Epithelial cell of esophagus (primary cell): Measurements from ENCODE around the gene TTC7B.

Experiments used
- DNase-seq: peaks from one replicate; pipeline ENCODE4 v3.0.0; 2010; ENCODE audit warnings: low read depth
- H3K4me3 ChIP-seq: 2 replicates; pipeline ENCODE4 v1.5.1; 2011; ENCODE audit warnings: mild to moderate bottlenecking, low read length, control low read depth
- TF ChIP-seq, protein P1 (sequence below): IDR thresholded peaks from 2 replicates; pipeline ENCODE4 v1.5.1; 2011; ENCODE audit warnings: low read depth, mild to moderate bottlenecking, low read length, control low read depth, inconsistent platforms; ENCODE audit not compliant: insufficient read depth; ENCODE audit errors: missing control alignments

Gene TTC7B

GRCh38 chr14:90810806-90811205, 5.4 kb downstream of the TTC7B start:
- no peak overlapping the region for H3K4me3 ChIP-seq
- DNase-seq, result no peak
- TF ChIP-seq, protein P1, sequence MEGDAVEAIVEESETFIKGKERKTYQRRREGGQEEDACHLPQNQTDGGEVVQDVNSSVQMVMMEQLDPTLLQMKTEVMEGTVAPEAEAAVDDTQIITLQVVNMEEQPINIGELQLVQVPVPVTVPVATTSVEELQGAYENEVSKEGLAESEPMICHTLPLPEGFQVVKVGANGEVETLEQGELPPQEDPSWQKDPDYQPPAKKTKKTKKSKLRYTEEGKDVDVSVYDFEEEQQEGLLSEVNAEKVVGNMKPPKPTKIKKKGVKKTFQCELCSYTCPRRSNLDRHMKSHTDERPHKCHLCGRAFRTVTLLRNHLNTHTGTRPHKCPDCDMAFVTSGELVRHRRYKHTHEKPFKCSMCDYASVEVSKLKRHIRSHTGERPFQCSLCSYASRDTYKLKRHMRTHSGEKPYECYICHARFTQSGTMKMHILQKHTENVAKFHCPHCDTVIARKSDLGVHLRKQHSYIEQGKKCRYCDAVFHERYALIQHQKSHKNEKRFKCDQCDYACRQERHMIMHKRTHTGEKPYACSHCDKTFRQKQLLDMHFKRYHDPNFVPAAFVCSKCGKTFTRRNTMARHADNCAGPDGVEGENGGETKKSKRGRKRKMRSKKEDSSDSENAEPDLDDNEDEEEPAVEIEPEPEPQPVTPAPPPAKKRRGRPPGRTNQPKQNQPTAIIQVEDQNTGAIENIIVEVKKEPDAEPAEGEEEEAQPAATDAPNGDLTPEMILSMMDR, result no peak

- DNase-seq, result no peak
- H3K4me3 ChIP-seq, result no peak overlapping the region
- TF ChIP-seq, protein P1, result no peak
These were observed 6.5 kb downstream of the TTC7B start for GRCh38 chr14:90809530-90810312.

DNA sequence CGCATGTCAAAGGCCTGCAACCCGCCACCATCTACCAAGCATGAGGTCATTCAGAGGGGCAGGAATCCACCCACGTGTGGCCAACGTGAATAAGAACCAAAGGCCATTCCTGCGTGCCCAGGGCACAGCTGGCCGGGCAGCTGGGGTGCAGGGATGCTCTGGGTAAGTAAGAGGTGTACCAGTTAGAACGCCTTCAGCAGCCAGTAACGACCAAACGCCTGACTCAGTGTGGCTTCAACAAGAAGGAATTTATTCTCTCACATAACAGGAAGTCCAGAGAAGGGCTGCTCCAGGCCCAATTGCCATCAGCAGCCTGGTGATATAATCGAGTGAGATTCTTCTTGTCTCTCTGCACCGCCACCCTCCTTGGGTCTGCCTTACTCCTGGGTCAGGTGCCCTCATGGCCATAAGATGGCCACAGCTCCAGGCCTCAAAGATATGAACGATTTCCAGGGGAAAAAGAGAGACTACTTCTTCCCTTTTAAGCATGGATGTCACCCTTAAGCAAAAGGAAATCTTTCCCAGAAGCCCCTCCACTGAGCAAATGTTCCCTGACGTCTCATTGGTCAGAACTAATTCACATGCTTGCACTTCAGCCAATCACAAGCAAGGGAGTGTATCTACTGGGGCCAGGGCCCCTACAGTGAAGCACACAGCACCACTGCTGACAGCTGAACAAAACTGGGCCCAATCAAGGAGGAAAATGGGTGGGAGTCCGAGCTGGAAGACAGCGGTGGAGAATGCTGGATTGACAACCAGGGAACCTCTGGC, 7.3 kb downstream of the TTC7B start:
- H3K4me3 ChIP-seq, result no peak overlapping the region
- TF ChIP-seq, protein P1, result no peak
- DNase-seq, result peak; percentile 26

DNA sequence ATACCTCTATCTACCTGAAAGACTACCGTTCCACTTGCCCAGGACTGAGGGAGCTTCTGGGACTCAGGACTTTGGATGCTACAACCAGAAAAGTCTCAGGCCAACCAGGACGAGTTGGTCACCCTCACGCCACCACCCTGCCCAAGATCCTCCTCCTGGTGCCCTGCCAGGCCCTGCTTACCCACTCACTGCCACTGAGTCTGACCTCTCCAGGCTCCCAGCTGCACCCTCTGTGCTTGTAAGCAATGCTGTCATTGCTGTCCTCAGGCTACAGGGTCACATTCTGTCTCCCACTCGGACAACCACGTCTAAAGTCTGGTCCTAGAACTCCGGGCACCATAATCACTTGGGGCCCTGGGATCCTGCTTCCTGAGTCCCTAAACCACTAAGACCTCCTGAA, 9.2 kb downstream of the TTC7B start:
- TF ChIP-seq, protein P1, result no peak
- DNase-seq, result no peak
- no peak overlapping the region for H3K4me3 ChIP-seq

DNA sequence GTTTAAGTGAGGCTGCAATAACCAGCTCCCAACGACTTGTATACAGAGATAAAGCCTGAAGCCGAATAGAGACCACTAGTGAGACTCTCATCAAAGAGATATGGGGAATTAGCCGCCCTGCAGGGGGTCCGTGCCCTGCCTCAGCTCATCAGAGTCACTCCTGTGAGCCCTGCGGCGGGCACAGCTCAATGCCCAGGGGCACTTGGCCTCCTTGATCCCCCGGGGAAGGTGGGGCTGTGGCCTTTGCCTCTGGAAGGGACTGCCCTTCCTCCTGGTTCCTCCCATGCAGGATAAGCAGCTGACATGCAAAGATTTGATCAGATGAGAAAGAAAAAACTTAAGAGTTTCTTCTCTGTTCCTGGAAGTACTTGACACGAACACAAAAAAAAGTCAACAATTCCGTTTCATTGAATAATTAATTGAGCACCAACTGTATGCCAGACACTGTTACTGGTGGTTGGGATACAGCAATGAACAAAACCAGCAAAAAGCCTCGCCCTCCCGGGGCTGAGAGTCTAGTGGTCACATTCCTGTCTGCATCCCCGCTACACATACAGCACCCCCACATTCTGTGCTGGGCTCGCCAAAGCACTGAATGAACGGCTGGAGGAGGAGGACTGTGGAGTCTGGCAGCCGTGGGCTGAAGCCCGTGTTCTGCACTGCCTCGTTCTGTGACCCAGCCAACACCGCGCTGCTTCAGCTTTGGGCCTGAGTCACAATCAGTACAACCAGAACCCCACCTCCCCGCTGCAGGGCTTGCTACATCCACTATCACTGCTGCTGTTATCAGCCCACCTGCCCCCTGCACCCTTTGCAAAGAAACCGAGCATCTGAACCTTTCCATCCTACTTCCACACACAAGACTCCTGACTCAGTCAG, 10.3 kb downstream of the TTC7B start:
- no peak for DNase-seq
- TF ChIP-seq, protein P1, result no peak
- H3K4me3 ChIP-seq, result no peak overlapping the region

- DNase-seq, result no peak
- TF ChIP-seq, protein P1, result no peak
These were observed 11.2 kb downstream of the TTC7B start for GRCh38 chr14:90805084-90805391.

More at GRCh38 chr14:90805084-90805391, 11.2 kb downstream of the TTC7B start:
- H3K4me3 ChIP-seq, result no peak overlapping the region
